ENCODE measurements around the gene VAT1L. TPM values are rescaled to one million over a fixed set of nuclear protein-coding genes. Genes with fewer than 3 reads are reported as not detected.
A peak's percentile ranks its signal among the peaks of the same experiment; 100 is the strongest.

VAT1L gene
- total and polyA plus RNA-seq, 8 donors = 0.61 to 5.1 (median 1.3) TPM; not detected in 2

DNA sequence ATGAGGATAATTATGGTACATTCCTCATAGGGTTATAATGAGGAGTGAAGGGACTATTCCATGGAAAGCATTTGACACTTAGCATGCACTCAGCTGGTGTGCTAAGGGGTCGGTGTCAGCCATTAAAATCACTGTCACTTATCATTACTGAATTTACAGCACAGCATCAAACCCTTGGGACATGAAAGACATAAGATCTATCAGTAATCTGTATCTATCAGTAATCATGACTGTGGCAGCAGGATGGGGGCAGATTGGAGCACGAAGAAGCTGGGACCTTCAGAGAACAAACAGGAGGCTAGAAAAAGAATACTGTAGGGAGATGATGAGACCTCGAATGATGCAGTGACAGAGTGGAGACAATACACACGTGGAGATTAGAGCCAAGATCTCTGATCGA is 160.5 kb downstream of the VAT1L start:
- Histone ChIP-seq H3K4me1 (no peaks in the 10 kb centered on the region), H3K9me3 (no peaks in the 10 kb centered on the region), H3K36me3 (no peaks in the 10 kb centered on the region), H3K4me3 (no peak overlapping the region), H3K27ac (no peak overlapping the region), H3K27me3 (peaks cover 0 to 18% (median 0%) of the 10 kb centered on the region in 3 donors)
- TF ChIP-seq, protein P1, sequence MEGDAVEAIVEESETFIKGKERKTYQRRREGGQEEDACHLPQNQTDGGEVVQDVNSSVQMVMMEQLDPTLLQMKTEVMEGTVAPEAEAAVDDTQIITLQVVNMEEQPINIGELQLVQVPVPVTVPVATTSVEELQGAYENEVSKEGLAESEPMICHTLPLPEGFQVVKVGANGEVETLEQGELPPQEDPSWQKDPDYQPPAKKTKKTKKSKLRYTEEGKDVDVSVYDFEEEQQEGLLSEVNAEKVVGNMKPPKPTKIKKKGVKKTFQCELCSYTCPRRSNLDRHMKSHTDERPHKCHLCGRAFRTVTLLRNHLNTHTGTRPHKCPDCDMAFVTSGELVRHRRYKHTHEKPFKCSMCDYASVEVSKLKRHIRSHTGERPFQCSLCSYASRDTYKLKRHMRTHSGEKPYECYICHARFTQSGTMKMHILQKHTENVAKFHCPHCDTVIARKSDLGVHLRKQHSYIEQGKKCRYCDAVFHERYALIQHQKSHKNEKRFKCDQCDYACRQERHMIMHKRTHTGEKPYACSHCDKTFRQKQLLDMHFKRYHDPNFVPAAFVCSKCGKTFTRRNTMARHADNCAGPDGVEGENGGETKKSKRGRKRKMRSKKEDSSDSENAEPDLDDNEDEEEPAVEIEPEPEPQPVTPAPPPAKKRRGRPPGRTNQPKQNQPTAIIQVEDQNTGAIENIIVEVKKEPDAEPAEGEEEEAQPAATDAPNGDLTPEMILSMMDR (IDR thresholded peaks at IDR 0.05) = no peak
- no peak for TF ChIP-seq EP300 (IDR thresholded peaks at IDR 0.05)
- no peak for DNase-seq
- intact Hi-C loops (cut with DNase I; ENCODE audit: low total_unique reads) = no loop called here
- WGBS, 5 donors = 64 to 73% (median 69%) methylated on average over 5 of the region's 5 CpGs

DNA sequence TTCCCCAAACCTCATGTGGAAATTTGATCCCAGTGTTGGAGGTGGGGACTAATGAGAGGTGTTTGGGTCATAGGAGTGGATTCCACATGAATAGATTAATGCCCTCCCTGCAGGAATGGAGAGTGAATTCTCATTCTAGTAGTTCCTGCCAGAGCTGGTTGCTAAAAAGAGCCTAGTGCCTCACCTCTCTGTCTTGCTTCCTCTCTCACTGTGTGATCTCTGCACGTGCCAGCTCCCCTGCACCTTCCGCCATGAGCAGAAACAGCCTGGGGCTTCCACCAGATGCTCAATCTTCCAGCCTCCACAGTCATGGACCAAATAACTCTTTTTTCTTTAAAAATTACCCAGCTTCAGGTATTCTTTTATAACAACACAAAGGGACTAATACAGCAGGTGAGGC is 161.1 kb downstream of the VAT1L start:
- no peak overlapping the region for H3K4me3 ChIP-seq
- WGBS, 5 donors = 70 to 88% (median 81%) methylated on average over 2 of the region's 2 CpGs
- no peaks in the 10 kb centered on the region for H3K36me3 ChIP-seq
- no peak overlapping the region for H3K27ac ChIP-seq
- no peak for DNase-seq
- H3K9me3 ChIP-seq = no peaks in the 10 kb centered on the region
- peaks cover 0 to 18% (median 0%) of the 10 kb centered on the region in 3 donors for H3K27me3 ChIP-seq
- TF ChIP-seq POLR2AphosphoS5 (IDR thresholded peaks at IDR 0.05) = no peak
- no peak for TF ChIP-seq EP300 (IDR thresholded peaks at IDR 0.05)
- no peak for TF ChIP-seq POLR2A (IDR thresholded peaks at IDR 0.05)
- TF ChIP-seq, protein P1 (IDR thresholded peaks at IDR 0.05) = no peak
- no peaks in the 10 kb centered on the region for H3K4me1 ChIP-seq
- intact Hi-C loops (cut with DNase I; ENCODE audit: low total_unique reads) = no loop called here

DNA sequence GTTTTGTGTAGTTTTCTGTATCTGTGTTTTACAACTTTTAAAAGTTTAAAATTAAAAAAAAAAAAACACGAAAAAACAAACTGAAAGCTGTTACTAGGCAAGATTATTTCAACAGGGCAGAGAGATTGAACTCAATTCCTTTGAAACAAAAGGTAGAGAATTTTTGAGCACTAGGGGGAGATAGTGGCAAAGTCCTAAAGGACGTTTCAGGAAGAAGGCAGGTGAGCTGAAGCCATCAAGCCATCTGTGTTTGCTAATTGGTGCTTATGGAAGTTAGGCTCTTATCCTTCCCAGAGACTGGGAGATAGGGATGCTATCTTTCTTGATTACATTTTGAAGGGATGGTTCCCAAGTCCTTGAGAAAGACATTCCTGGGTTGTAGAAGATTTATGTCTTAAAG is 163.4 kb downstream of the VAT1L start:
- Histone ChIP-seq H3K4me1 (no peaks in the 10 kb centered on the region), H3K27ac (no peak overlapping the region), H3K9me3 (no peaks in the 10 kb centered on the region), H3K4me3 (no peak overlapping the region), H3K27me3 (peaks cover 0 to 14% (median 0%) of the 10 kb centered on the region in 3 donors), H3K36me3 (no peaks in the 10 kb centered on the region)
- TF ChIP-seq, protein P1 (IDR thresholded peaks at IDR 0.05) = peak in 2 of 7 experiments; percentile 5 to 25
- no peak for TF ChIP-seq POLR2AphosphoS5 (IDR thresholded peaks at IDR 0.05)
- intact Hi-C loops (cut with DNase I; ENCODE audit: low total_unique reads) = no loop called here
- DNase-seq = peak in 1 of 2 donors; percentile 58
- 10 to 24% (median 18%) methylated on average over 2 of the region's 2 CpGs for WGBS, 5 donors

DNA sequence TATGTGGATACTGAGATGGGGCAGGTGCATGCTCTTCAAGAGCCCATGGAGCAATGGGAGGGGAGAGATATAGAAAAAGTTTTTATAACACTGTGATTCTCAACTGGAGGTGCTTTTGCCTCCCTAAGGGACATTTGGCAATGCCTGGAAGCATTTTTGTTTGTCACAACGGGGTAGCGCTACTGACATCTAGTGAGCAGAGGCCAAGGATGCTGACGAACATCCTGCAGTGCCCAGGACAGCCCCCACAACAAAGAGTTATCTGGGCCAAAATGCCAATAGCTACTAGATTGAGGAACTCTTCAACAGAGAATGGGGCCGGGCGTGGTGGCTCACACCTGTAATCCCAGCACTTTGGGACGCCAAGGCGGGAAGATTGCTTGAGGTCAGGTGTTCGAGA is 166.8 kb downstream of the VAT1L start:
- Histone ChIP-seq H3K36me3 (no peaks in the 10 kb centered on the region), H3K27ac (no peak overlapping the region), H3K9me3 (no peaks in the 10 kb centered on the region), H3K27me3 (peaks cover 0 to 3% (median 0%) of the 10 kb centered on the region in 3 donors), H3K4me1 (no peaks in the 10 kb centered on the region), H3K4me3 (no peak overlapping the region)
- intact Hi-C loops (cut with DNase I; ENCODE audit: low total_unique reads) = no loop called here
- TF ChIP-seq POLR2A (IDR thresholded peaks at IDR 0.05) (no peak), EP300 (IDR thresholded peaks at IDR 0.05) (no peak), POLR2AphosphoS5 (IDR thresholded peaks at IDR 0.05) (no peak)
- TF ChIP-seq, protein P1 (IDR thresholded peaks at IDR 0.05) = no peak
- DNase-seq = no peak
- 82 to 90% (median 84%) methylated on average over 8 of the region's 8 CpGs for WGBS, 5 donors

Measured in stomach (tissue), 9 donors.